ENCODE data around the gene NECTIN2.
"Not testable (repeated sequence)": the region's sequence is repeated elsewhere in the genome, so short reads cannot be mapped to it uniquely, and the experiment has no call there.

The NECTIN2 gene

GRCh38 chr19:44905437-44906160 lies 59.5 kb downstream of the NECTIN2 start, which contains the start of gene APOE:
APOE (plus strand) TSS chr19:44905796; CDS start chr19:44906625, 829 bp downstream.
- peak within 1 kb of the TSS; percentile 10 for H3K27ac ChIP-seq (ENCODE audit: low read depth, low read length)
- H3K27me3 ChIP-seq (ENCODE audit: control insufficient read depth in 1 of 2, insufficient read depth in 2 of 2, low read length in 2 of 2) = peaks cover 9 to 12% of the 10 kb centered on the region in 2 donors
- H3K9ac ChIP-seq (ENCODE audit: low read depth in 1 of 2, low read length in 2 of 2) = peak within 1 kb of the TSS in 1 of 2 donors; percentile 18
- H3K9me3 ChIP-seq (ENCODE audit: control insufficient read depth in 1 of 2, low read length in 2 of 2) = no peaks in the 10 kb centered on the region
- H3K4me3 ChIP-seq (ENCODE audit: low read depth in 1 of 2, low read length in 2 of 2) = peak within 1 kb of the TSS; percentile 16 to 55
- peaks cover 11 to 12% of the 10 kb centered on the region in 2 donors for H3K4me1 ChIP-seq (ENCODE audit: control insufficient read depth in 1 of 2, insufficient read depth in 2 of 2, low read length in 2 of 2)
- H3K36me3 ChIP-seq (ENCODE audit: control insufficient read depth in 1 of 2, insufficient read depth in 2 of 2, low read length in 2 of 2) = peaks cover 6 to 21% of the 10 kb centered on the region in 2 donors

DNA sequence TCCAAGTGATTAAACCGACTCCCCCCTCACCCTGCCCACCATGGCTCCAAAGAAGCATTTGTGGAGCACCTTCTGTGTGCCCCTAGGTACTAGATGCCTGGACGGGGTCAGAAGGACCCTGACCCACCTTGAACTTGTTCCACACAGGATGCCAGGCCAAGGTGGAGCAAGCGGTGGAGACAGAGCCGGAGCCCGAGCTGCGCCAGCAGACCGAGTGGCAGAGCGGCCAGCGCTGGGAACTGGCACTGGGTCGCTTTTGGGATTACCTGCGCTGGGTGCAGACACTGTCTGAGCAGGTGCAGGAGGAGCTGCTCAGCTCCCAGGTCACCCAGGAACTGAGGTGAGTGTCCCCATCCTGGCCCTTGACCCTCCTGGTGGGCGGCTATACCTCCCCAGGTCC lies 61.5 kb downstream of the NECTIN2 start:
- H3K36me3 ChIP-seq (ENCODE audit: control insufficient read depth in 1 of 2, insufficient read depth in 2 of 2, low read length in 2 of 2) = peaks cover 0 to 4% of the 10 kb centered on the region in 2 donors
- peaks cover 9 to 12% of the 10 kb centered on the region in 2 donors for H3K27me3 ChIP-seq (ENCODE audit: control insufficient read depth in 1 of 2, insufficient read depth in 2 of 2, low read length in 2 of 2)
- H3K27ac ChIP-seq (ENCODE audit: low read depth, low read length) = no peak overlapping the region
- H3K4me3 ChIP-seq (ENCODE audit: low read depth in 1 of 2, low read length in 2 of 2) = no peak overlapping the region
- H3K9me3 ChIP-seq (ENCODE audit: control insufficient read depth in 1 of 2, low read length in 2 of 2) = no peaks in the 10 kb centered on the region
- H3K9ac ChIP-seq (ENCODE audit: low read depth in 1 of 2, low read length in 2 of 2) = no peak overlapping the region
- H3K4me1 ChIP-seq (ENCODE audit: control insufficient read depth in 1 of 2, insufficient read depth in 2 of 2, low read length in 2 of 2) = peaks cover 16 to 21% of the 10 kb centered on the region in 2 donors

DNA sequence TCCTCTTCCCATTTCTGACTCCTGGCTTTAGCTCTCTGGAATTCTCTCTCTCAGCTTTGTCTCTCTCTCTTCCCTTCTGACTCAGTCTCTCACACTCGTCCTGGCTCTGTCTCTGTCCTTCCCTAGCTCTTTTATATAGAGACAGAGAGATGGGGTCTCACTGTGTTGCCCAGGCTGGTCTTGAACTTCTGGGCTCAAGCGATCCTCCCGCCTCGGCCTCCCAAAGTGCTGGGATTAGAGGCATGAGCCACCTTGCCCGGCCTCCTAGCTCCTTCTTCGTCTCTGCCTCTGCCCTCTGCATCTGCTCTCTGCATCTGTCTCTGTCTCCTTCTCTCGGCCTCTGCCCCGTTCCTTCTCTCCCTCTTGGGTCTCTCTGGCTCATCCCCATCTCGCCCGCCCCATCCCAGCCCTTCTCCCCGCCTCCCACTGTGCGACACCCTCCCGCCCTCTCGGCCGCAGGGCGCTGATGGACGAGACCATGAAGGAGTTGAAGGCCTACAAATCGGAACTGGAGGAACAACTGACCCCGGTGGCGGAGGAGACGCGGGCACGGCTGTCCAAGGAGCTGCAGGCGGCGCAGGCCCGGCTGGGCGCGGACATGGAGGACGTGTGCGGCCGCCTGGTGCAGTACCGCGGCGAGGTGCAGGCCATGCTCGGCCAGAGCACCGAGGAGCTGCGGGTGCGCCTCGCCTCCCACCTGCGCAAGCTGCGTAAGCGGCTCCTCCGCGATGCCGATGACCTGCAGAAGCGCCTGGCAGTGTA lies 62.2 kb downstream of the NECTIN2 start:
- H3K4me1 ChIP-seq (ENCODE audit: control insufficient read depth in 1 of 2, insufficient read depth in 2 of 2, low read length in 2 of 2) = peaks cover 16 to 21% of the 10 kb centered on the region in 2 donors
- no peak overlapping the region for H3K4me3 ChIP-seq (ENCODE audit: low read depth in 1 of 2, low read length in 2 of 2)
- no peaks in the 10 kb centered on the region for H3K9me3 ChIP-seq (ENCODE audit: control insufficient read depth in 1 of 2, low read length in 2 of 2)
- H3K27ac ChIP-seq (ENCODE audit: low read depth, low read length) = no peak overlapping the region
- no peak overlapping the region for H3K9ac ChIP-seq (ENCODE audit: low read depth in 1 of 2, low read length in 2 of 2)
- no peaks in the 10 kb centered on the region for H3K36me3 ChIP-seq (ENCODE audit: control insufficient read depth in 1 of 2, insufficient read depth in 2 of 2, low read length in 2 of 2)
- H3K27me3 ChIP-seq (ENCODE audit: control insufficient read depth in 1 of 2, insufficient read depth in 2 of 2, low read length in 2 of 2) = peaks cover 9 to 12% of the 10 kb centered on the region in 2 donors

- H3K36me3 ChIP-seq (ENCODE audit: control insufficient read depth in 1 of 2, insufficient read depth in 2 of 2, low read length in 2 of 2) = no peaks in the 10 kb centered on the region
- H3K4me3 ChIP-seq (ENCODE audit: low read depth in 1 of 2, low read length in 2 of 2) = no peak overlapping the region
- no peaks in the 10 kb centered on the region for H3K9me3 ChIP-seq (ENCODE audit: control insufficient read depth in 1 of 2, low read length in 2 of 2)
- peaks cover 14 to 23% of the 10 kb centered on the region in 2 donors for H3K4me1 ChIP-seq (ENCODE audit: control insufficient read depth in 1 of 2, insufficient read depth in 2 of 2, low read length in 2 of 2)
- peaks cover 9 to 12% of the 10 kb centered on the region in 2 donors for H3K27me3 ChIP-seq (ENCODE audit: control insufficient read depth in 1 of 2, insufficient read depth in 2 of 2, low read length in 2 of 2)
- no peak overlapping the region for H3K27ac ChIP-seq (ENCODE audit: low read depth, low read length)
- H3K9ac ChIP-seq (ENCODE audit: low read depth in 1 of 2, low read length in 2 of 2) = no peak overlapping the region
These were observed 62.8 kb downstream of the NECTIN2 start for GRCh38 chr19:44908836-44909261.

GRCh38 chr19:44909775-44910174 lies 63.7 kb downstream of the NECTIN2 start:
- no peaks in the 10 kb centered on the region for H3K36me3 ChIP-seq (ENCODE audit: control insufficient read depth in 1 of 2, insufficient read depth in 2 of 2, low read length in 2 of 2)
- H3K4me1 ChIP-seq (ENCODE audit: control insufficient read depth in 1 of 2, insufficient read depth in 2 of 2, low read length in 2 of 2) = peaks cover 14 to 27% of the 10 kb centered on the region in 2 donors
- no peak overlapping the region for H3K27ac ChIP-seq (ENCODE audit: low read depth, low read length)

DNA sequence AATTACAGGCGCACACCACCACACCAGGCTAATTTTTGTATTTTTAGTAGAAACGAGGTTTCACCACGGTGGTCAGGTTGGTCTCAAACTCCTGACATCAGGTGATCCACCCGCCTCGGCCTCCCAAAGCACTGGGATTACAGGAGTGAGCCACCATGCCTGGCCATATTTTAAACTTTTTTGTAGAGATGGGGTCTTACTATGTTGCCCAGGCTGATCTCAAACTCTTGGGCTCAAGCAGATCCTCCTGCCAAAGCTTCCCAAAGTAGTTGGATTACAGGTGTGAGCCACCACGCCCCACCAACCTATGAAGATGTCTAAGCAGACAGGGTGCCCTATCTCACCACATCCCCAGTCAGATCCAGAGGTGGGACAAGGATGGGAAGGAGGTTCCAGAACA lies 65.8 kb downstream of the NECTIN2 start:
- H3K9ac ChIP-seq (ENCODE audit: low read depth in 1 of 2, low read length in 2 of 2); H3K4me3 ChIP-seq (ENCODE audit: low read depth in 1 of 2, low read length in 2 of 2); H3K27me3 ChIP-seq (ENCODE audit: control insufficient read depth in 1 of 2, insufficient read depth in 2 of 2, low read length in 2 of 2); H3K27ac ChIP-seq (ENCODE audit: low read depth, low read length); H3K36me3 ChIP-seq (ENCODE audit: control insufficient read depth in 1 of 2, insufficient read depth in 2 of 2, low read length in 2 of 2); H3K9me3 ChIP-seq (ENCODE audit: control insufficient read depth in 1 of 2, low read length in 2 of 2): not testable (repeated sequence)
- H3K4me1 ChIP-seq (ENCODE audit: control insufficient read depth in 1 of 2, insufficient read depth in 2 of 2, low read length in 2 of 2) = peaks cover 11 to 20% of the 10 kb centered on the region in 2 donors

More at GRCh38 chr19:44909775-44910174, 63.7 kb downstream of the NECTIN2 start:
- H3K4me3 ChIP-seq (ENCODE audit: low read depth in 1 of 2, low read length in 2 of 2) = no peak overlapping the region
- H3K27me3 ChIP-seq (ENCODE audit: control insufficient read depth in 1 of 2, insufficient read depth in 2 of 2, low read length in 2 of 2) = peaks cover 9 to 10% of the 10 kb centered on the region in 2 donors
- H3K9me3 ChIP-seq (ENCODE audit: control insufficient read depth in 1 of 2, low read length in 2 of 2) = no peaks in the 10 kb centered on the region
- no peak overlapping the region for H3K9ac ChIP-seq (ENCODE audit: low read depth in 1 of 2, low read length in 2 of 2)

DNA sequence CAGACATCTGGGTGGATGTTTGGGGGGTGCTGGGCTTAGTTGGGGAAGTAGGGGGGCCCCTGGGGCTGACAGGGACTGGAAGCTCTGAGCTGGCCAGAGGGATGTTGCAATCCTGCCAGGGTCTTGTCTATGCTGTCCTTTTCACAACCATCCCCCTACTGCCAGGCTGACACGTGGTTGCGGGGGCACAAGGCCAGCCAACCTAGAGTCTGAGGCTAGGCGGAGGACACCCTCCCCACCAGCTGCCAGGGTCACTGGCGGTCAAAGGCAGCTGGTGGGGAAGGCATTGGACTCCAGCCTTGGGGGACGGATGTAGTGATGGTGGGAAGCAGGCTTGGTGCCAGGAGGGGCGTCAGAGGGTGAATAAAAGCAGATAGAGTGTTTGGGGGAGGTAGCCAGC lies 66.8 kb downstream of the NECTIN2 start:
- Histone ChIP-seq H3K27ac (ENCODE audit: low read depth, low read length) (no peak overlapping the region), H3K9ac (ENCODE audit: low read depth in 1 of 2, low read length in 2 of 2) (no peak overlapping the region), H3K27me3 (ENCODE audit: control insufficient read depth in 1 of 2, insufficient read depth in 2 of 2, low read length in 2 of 2) (no peaks in the 10 kb centered on the region), H3K9me3 (ENCODE audit: control insufficient read depth in 1 of 2, low read length in 2 of 2) (no peaks in the 10 kb centered on the region), H3K4me3 (ENCODE audit: low read depth in 1 of 2, low read length in 2 of 2) (no peak overlapping the region), H3K4me1 (ENCODE audit: control insufficient read depth in 1 of 2, insufficient read depth in 2 of 2, low read length in 2 of 2) (peaks cover 11 to 20% of the 10 kb centered on the region in 2 donors), H3K36me3 (ENCODE audit: control insufficient read depth in 1 of 2, insufficient read depth in 2 of 2, low read length in 2 of 2) (no peaks in the 10 kb centered on the region)

DNA sequence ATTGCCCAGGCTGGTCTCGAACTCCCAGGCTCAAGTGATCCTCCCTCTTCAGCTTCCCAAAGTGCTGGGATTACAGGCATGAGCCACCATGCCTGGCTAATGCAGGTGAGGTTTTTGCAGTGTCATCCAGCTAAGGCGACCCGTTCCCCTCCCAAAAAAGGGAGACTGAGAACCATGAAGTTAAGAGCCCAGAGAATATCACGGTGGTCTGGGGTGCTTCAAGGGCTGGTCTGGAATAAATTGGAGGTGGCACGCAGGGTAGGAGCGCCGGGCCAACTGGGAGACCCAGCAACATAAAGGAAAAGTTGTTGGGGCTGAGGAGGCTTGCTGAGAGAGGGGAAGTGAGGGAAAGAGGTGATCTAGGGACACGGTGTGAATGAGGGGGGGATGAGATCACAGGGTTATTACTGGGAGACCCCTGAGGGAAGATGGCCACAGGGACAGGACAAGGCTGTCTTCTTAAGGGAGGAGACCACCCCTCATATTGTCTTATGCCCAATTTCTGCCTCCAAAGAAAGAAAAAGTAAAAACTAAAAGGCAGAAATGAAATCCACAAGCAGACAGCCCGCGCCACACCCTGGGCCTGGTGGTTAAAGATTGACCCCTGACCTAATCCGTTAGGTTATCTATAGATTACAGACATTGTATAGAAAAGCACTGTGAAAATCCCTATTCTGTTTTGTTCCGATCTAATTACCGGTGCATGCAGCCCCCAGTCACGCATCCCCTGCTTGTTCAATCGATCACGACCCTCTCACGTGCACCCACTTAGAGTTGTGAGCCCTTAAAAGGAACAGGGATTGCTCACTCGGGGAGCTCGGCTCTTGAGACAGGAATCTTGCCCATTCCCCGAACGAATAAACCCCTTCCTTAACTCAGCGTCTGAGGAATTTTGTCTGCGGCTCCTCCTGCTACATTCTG lies 67.7 kb downstream of the NECTIN2 start:
- Histone ChIP-seq H3K4me1 (ENCODE audit: control insufficient read depth in 1 of 2, insufficient read depth in 2 of 2, low read length in 2 of 2) (peaks cover 11 to 20% of the 10 kb centered on the region in 2 donors), H3K9ac (ENCODE audit: low read depth in 1 of 2, low read length in 2 of 2) (peak overlapping the region; percentile 33 to 57), H3K4me3 (ENCODE audit: low read depth in 1 of 2, low read length in 2 of 2) (peak overlapping the region; percentile 66 to 76)
- not testable (repeated sequence) for H3K27me3 ChIP-seq (ENCODE audit: control insufficient read depth in 1 of 2, insufficient read depth in 2 of 2, low read length in 2 of 2); H3K36me3 ChIP-seq (ENCODE audit: control insufficient read depth in 1 of 2, insufficient read depth in 2 of 2, low read length in 2 of 2); H3K9me3 ChIP-seq (ENCODE audit: control insufficient read depth in 1 of 2, low read length in 2 of 2); H3K27ac ChIP-seq (ENCODE audit: low read depth, low read length)

- not testable (repeated sequence) for H3K27ac ChIP-seq (ENCODE audit: low read depth, low read length); H3K9me3 ChIP-seq (ENCODE audit: control insufficient read depth in 1 of 2, low read length in 2 of 2); H3K27me3 ChIP-seq (ENCODE audit: control insufficient read depth in 1 of 2, insufficient read depth in 2 of 2, low read length in 2 of 2); H3K36me3 ChIP-seq (ENCODE audit: control insufficient read depth in 1 of 2, insufficient read depth in 2 of 2, low read length in 2 of 2)
- Histone ChIP-seq H3K4me3 (ENCODE audit: low read depth in 1 of 2, low read length in 2 of 2) (peak within 1 kb of the TSS; percentile 66 to 76), H3K9ac (ENCODE audit: low read depth in 1 of 2, low read length in 2 of 2) (peak within 1 kb of the TSS; percentile 33 to 57), H3K4me1 (ENCODE audit: control insufficient read depth in 1 of 2, insufficient read depth in 2 of 2, low read length in 2 of 2) (peaks cover 11 to 20% of the 10 kb centered on the region in 2 donors)
These were observed 68.5 kb downstream of the NECTIN2 start, which contains the start of gene APOC1 for GRCh38 chr19:44914433-44915206. APOC1 (plus strand) TSS chr19:44914608; CDS start chr19:44914892, 284 bp downstream.
